Measurements from ENCODE around the gene COL17A1.
A peak's percentile ranks its signal among the peaks of the same experiment; 100 is the strongest.

Gene COL17A1

DNA sequence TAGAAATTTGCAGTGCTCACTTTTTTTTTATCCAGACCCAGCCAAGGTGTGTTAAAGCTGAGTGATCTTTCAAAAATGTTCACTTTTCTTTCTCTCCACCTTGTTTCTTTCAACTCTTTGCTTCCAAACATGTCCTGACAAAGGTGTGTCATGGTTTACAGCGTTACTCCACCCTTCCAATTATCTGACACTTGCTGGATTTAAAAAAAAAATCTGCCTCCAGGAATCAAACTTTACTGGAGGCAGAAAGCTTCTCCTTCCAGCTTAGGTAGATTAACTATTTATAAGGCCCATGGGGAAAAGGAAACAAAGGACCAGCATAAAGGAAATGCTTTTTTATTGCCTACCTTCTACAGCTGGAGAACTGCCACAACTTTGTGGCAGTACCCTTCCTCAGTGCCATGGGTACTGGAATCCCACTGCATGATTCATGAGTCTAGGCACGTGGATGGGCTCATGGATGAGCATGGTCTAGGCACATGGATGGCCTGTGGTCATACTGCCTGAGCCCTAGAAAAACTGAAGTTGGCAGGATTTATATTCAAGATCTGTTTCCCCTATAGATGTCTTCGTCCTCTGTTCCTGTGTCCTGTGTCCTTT lies at the start of gene COL17A1:
Gene COL17A1 (minus strand): TSS at position 80 of the 600 bp plus-strand sequence. CDS start 5,207 bp downstream, outside the sequence.
- DNase-seq (ENCODE audit: low spot score): no peak
- TF ChIP-seq, protein P1, sequence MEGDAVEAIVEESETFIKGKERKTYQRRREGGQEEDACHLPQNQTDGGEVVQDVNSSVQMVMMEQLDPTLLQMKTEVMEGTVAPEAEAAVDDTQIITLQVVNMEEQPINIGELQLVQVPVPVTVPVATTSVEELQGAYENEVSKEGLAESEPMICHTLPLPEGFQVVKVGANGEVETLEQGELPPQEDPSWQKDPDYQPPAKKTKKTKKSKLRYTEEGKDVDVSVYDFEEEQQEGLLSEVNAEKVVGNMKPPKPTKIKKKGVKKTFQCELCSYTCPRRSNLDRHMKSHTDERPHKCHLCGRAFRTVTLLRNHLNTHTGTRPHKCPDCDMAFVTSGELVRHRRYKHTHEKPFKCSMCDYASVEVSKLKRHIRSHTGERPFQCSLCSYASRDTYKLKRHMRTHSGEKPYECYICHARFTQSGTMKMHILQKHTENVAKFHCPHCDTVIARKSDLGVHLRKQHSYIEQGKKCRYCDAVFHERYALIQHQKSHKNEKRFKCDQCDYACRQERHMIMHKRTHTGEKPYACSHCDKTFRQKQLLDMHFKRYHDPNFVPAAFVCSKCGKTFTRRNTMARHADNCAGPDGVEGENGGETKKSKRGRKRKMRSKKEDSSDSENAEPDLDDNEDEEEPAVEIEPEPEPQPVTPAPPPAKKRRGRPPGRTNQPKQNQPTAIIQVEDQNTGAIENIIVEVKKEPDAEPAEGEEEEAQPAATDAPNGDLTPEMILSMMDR (IDR thresholded peaks at IDR 0.05; ENCODE audit: extremely low read depth, missing control alignments): no peak

DNA sequence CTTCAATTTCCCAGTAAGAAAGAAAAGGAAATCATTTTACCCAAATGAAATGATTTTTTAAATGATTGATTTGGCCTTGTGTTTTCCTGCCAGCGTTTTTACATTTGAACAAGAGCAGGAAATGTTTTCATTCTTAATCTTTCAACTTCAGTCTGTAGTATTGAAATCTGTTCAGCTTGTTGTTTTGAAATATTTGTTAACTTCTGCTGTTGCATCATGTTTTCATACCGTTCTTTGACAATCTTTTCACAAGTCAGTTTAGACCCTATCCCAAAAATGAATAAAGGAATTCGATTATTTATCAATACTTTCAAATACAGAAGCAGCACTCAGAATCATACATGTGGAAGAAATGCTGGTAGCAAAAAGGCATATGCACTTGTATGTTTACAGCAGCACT lies 44.4 kb upstream of the COL17A1 start:
- TF ChIP-seq, protein P1 (IDR thresholded peaks at IDR 0.05; ENCODE audit: extremely low read depth, missing control alignments): no peak
- no peak for DNase-seq (ENCODE audit: low spot score)

DNA sequence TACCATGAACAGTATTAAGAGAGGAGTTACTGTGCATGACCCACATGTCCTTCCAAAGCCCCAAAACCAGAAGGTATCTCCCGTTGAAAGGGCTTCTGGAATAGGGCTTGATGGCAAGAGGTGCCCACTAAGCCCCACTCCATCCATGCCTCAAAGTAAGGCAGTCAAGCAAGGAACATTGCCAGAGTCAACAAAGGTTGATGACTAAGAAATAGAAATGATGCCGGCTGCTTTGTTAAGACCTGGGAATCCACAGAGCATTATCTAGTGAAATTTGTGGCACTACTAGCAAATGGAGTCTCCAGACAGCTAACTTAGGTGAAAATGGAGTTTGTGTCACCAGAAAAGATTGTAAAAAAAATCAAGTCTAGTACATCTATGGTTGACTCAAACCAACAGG lies 42.5 kb upstream of the COL17A1 start:
- DNase-seq (ENCODE audit: low spot score): no peak
- TF ChIP-seq, protein P1 (IDR thresholded peaks at IDR 0.05; ENCODE audit: extremely low read depth, missing control alignments): no peak

DNA sequence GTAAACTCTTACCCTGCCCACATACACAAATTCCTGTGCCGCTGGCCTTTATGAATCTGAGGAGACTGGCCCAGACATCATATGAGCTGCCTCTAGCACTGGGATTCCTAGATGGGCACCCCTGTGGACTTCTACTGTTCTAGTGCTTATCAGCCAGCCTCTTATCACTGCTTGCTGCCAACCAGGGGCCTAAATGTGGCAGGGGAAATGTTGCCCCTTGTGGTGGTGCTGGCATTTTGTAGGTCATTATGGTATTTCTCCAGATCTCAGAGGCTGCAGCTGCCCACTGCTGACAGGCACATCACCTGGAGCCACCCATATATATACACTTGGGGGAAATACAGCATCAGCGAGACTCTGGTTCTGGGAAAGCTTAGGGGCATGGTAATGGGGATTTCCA lies 41.7 kb upstream of the COL17A1 start:
- no peak for DNase-seq (ENCODE audit: low spot score)
- TF ChIP-seq, protein P1 (IDR thresholded peaks at IDR 0.05; ENCODE audit: extremely low read depth, missing control alignments): no peak

DNA sequence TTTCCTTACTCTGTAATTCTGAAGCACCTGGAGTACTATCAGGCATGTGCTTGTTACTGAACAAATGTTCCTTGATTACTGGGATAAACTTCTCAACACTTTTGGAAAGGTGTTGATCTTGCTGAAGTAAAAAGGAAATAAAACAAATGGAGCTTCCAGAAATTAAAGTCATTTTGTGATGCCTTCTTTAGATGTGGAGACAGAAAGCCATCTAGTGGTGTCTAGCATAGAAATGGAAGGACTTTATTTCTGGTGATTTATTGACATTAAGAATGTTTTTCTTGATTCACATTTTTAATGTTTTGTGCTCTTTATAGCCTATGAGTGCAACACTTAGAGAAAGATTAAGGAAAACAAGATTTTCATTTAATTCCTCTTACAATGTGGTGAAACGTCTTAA lies 37.7 kb upstream of the COL17A1 start:
- TF ChIP-seq, protein P1 (IDR thresholded peaks at IDR 0.05; ENCODE audit: extremely low read depth, missing control alignments): peak; percentile 22
- DNase-seq (ENCODE audit: low spot score): peak; percentile 11

DNA sequence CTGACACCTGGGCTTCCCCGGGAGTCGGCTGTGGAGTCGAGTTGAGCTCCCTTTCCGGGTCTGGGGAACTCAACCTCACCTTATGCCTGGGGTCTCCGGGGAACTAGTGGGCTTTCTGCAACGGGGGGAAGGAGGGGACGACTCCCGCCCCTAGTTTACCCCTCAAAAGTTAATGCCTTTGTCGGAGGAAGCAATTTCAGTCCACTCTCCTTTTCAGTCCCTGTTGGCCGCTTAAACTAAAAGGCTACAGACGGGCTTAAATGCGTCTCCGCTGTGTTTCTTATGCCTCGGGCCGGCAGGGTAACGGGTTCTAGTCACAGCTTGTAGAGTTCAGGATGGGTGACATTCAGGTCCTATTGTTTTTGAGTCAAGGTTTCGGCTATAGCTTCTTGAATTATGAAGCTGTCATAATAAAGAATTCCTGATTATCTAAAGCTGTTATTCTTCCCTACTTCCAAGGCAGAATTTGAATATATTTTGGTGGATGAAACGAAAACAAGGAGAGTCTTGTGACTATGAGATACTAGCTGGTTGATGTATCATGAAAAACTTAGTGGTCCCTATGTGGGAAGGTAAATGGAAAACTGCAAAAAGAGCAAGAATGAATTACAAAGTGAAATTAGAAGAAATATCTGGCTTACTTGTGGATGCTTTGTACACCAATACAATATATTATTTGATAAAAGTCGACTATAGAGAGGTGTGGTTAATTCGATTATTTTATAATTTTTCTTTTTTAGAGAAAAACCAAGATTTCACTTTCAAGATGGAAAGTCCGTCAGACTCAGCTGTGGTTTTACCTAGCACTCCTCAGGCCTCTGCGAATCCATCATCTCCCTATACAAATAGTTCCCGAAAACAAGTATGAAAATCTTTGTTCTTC lies 36.8 kb upstream of the COL17A1 start:
- no peak for DNase-seq (ENCODE audit: low spot score)
- TF ChIP-seq, protein P1 (IDR thresholded peaks at IDR 0.05; ENCODE audit: extremely low read depth, missing control alignments): no peak

Data from GM20000 (cell line).